HG02798 (cell line): Measurements from ENCODE around the gene ABRAXAS1.

Source experiments
- ATAC-seq: cut with Tn5 transposase; IDR thresholded peaks from one replicate; pipeline ENCODE4 v1.9.1; 2021; ENCODE audit warnings: mild to moderate bottlenecking; ENCODE audit not compliant: unreplicated experiment, poor library complexity

Gene ABRAXAS1

GRCh38 chr4:83455281-83456183 lies 29.4 kb downstream of the ABRAXAS1 start, which contains the start of the genes HELQ and MRPS18C:
TSS of gene HELQ (minus strand) at chr4:83455823. CDS start at chr4:83455693, 130 bp downstream.
TSS of gene MRPS18C (plus strand) at chr4:83456058. CDS start at chr4:83456078, 20 bp downstream.
- peak; percentile 97 for ATAC-seq

- ATAC-seq = no peak
Observed at GRCh38 chr4:83454686-83455085, 30.2 kb downstream of the ABRAXAS1 start.

- ATAC-seq = no peak
Observed at GRCh38 chr4:83449009-83449408, 35.9 kb downstream of the ABRAXAS1 start.

GRCh38 chr4:83440899-83441298 lies 44.0 kb downstream of the ABRAXAS1 start:
- no peak for ATAC-seq

- no peak for ATAC-seq
Observed at GRCh38 chr4:83440148-83440814, 44.6 kb downstream of the ABRAXAS1 start.

GRCh38 chr4:83438719-83439118 lies 46.2 kb downstream of the ABRAXAS1 start:
- no peak for ATAC-seq

- no peak for ATAC-seq
Observed at GRCh38 chr4:83436680-83437079, 48.2 kb downstream of the ABRAXAS1 start.

- no peak for ATAC-seq
Observed at GRCh38 chr4:83431200-83431599, 53.7 kb downstream of the ABRAXAS1 start.

GRCh38 chr4:83418211-83418610 lies 66.7 kb downstream of the ABRAXAS1 start:
- ATAC-seq = no peak

GRCh38 chr4:83417566-83417965 lies 67.3 kb downstream of the ABRAXAS1 start:
- no peak for ATAC-seq

GRCh38 chr4:83413676-83414075 lies 71.2 kb downstream of the ABRAXAS1 start:
- ATAC-seq = no peak
